ENCODE results near the gene TEX19.

The TEX19 gene

DNA sequence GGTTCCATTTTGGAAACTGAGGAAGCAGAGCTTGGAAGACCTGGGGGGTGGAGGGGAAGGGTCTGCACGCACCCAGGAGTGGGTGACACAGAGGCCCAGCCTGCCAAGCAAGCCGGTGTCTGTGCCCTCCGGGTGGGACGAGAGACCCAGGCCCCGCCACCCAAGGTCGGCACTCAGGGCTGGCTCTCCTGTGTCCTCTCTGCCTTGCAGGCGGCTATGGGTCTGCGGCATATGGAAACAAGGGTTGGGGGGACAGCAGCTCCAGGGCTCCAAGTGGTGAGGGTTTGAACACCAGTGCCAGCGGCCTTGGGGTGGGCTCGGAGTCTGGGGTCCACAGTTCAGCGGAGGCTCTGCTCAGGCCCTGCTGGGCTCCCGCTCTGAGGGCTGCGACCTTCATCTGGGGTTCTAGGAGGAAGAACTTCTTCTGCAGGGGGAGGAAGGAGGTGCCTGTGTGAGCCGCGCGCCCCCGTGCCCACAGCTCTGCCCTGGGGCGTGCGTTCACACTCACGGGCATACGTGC is 37.0 kb upstream of the TEX19 start:
- no peak for DNase-seq (ENCODE audit: low read depth)

DNA sequence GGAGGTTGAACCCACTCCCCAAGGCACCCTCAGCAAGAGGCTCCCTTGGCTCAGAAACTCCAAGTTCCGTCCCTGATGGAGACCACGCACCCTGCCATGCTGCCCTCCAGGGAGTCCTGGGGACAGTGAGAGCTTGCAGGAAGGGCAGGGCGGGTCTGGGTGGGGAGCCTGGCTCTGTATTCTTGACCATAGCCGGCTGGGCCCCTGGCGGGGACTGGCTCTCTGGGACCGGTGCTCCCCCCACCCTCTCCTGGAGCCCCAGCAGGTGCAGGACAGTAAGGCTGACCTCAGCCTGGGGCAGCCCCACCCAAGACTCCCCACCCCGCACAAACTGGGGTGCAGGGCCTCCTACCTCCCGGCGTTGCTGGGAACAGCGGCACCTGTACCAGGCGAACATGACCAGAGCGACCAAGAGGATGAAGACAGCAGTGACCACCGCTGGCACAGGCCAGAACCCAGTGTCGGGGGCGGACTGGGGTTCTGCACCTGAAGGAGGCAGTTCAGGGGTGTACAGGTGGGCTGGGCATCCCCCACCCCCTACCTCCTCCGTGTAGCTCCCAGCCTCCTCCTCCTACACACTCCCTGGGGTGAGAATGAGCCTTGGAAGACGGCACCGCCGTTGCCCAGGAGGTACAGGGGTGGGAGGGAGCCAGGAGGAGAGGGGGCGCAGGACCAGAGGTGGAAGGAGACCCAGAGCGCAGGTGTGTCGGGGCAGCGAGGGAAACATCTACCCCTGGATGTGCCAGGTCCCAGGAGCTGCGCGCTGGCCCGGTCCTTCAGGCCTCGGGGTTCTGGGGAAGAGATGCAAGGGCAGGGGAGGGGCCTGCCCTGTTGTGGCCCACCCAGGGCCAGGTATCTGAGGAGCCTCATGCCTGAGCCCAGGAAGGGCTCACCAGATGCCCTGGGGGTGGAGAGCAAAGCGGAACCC is 36.3 kb upstream of the TEX19 start:
- no peak for DNase-seq (ENCODE audit: low read depth)

DNA sequence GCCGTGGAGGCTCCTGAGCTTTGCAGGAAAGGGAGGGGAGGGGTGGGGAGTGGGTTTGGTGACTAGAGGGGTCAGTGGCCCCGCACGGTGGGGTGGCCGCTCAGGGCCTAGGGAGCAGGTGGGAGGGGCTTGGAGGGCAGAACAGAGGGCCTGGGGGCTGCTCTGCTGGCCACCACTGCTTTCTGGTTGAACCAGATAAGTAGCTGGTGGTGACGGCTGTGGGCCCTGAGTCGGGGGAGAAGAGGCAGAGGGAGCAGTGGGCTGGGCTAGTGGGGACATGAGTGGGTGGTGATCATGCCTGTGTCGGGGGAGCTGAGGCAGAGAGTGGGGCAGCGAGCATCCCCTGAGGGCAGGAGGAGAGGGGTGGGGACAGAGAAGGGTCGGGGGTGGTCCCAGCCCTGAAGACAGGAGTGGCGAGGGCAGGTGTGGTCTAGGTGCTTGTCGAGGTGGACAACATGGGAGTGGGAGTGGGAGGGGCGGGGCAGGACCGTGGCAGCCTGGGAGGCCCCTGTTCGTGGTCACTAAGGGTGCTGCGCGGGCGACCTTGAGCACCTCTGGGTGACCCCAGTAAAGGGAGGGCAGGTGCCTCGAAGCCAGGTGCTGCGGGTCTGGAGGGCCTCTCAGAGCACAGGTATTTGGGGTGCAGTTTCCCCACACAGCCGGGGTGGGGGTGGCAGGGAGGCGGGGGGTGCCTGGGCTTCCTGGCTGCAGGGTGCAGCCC is 35.4 kb upstream of the TEX19 start:
- DNase-seq (ENCODE audit: low read depth): no peak

DNA sequence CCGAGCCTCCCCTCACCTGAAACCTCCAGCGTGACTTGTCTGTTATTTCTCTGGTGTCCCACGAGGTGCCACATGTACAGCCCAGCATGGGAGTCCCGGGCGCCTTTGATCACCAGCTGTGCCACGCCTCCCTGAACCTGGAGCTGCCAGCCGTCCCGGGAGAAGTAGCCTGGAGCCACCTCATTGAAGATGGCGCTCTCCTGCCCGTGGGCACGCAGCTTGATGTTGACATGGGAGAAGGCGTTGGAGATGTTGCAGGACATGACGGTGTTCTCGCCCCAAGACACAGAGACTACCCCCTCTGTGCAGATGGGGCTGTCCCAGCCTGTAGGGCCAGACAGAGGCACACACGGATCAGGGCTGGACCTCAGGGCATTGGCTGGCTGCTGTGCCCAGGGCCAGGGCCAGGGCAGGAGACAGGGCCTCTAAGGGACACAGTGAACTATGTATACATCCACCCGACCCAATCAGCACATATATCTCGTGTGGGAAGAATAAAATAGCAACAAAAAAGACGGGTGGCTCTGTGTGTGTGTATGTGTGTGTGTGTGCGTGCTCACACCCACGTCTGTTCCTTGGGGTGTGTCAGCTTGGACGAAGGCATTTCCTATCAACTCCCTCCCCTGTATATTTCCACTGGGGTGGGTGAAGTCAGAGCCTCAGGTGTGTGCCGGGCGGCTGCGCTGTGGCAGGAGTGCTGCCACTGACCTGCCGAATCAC is 34.3 kb upstream of the TEX19 start:
- no peak for DNase-seq (ENCODE audit: low read depth)

DNA sequence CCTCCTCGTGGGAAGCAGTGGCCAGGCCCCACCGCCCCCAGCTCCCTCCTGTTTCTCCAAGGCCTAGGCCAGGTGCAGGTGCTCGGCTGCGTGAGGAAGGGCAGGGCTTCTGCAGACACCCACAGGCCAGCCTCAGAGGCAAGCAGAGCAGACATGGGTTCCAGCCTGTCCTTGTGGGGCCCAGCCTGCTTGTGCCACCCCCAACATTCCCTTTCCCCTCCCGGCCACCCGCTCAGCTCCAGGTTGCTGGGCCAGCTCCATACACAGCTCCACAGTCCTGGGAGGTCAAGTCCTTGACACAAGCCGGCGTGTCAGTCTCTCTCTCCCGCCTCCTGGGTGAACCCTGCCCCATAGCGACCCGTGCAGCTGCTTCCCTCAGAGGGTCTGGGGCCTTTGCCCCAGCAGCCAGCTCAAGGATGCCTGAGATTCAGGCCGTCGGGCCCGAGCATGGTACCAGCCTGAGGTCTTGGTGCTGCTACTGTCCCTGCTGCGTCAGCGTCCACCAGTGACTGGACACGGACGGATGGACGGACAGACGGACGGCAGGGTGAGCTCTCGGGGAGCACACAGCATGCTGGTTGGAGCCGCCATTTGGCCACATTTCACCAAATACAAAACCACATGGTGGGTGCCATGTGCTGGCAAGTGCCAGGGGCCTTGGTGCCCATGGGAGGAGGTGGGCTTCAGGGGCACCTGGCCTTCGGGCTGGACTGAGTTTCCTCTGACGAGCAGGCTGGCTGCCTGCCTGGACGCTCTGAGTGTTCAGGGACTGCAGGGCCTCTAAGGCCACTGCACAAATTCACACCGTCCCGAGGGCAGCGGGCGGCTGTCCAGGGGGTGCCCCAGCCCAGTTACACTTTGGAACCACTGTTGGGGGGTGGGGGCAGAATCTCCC is 33.5 kb upstream of the TEX19 start:
- no peak for DNase-seq (ENCODE audit: low read depth)

DNA sequence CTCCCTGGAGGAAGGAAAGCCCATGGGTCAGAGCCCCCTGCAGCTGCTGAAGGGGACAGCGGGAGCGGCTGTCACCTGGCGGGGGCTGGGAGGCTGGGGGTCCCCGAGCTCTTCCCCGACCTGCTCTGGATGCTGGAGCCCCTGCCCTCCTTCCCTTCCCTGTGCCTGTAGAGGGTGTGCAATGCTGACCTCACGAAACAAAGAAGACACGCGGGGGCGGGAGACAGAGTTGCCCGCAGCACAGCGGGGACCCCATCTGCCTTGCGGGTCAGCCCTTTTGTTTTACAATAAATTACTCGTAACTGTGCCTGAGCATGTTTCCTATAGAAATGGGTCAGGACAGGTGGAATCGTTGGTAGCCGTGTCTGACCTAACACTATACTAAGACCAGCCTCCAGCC is 31.8 kb upstream of the TEX19 start:
- no peak for DNase-seq (ENCODE audit: low read depth)

DNA sequence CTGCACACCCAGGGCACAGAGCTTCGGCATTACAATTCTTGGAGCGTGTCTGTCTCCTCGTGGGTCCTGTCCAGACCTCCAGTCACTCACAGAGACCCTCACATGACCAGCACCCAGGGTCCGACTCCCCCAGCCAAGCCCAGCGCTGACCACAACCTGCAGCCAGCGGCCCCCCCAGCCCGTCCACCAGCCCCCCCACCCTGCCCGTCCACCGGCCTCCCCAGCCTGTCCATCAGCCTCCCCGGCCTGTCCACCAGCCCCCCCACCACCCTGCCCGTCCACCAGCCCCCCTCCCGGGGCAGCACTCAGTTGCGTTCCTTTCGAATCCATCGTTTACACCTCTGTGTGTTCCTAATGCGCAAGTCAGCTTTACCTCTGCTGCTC is 31.3 kb upstream of the TEX19 start:
- DNase-seq (ENCODE audit: low read depth): no peak

DNA sequence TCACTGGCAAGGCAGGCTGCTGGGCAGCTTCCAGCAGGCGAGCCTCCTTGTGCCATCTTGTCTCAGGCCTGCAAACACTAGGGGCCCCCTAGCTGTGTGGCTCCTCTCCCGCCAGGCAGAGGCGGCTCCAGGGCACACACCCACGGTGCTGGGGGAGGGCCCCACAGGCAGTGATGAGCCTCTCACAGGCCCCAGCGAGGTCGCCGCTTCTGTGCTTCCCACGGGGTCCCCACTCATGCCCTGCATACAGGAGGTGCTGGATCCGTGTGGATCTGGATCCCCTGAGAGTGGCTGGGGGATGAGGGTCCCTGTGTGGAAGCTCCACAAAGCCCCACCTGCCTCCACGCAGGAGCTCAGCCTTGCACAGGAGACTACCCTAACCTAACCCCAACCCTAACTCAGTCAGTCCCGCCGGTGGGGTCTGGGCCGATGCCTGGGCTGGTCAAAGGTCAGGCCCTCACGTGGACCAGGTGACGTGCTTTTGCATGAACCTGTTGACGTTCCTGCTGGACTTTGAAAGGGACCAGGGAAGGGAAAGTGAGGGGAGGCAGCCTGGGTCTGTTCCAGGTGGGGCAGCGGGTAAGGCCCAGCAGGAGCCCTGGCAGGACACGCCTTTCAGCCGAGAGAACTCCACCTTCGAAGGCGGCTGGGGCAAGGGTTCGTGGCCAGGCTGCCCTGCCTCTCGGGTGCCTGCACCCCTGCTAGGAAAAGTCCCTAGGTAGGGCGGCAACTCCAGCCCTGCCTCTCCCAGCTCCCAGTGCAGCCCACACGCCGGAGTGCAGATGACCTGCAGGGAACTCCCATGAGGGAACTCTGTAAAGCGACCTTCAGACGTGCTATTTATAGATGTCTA is 30.7 kb upstream of the TEX19 start:
- no peak for DNase-seq (ENCODE audit: low read depth)

DNA sequence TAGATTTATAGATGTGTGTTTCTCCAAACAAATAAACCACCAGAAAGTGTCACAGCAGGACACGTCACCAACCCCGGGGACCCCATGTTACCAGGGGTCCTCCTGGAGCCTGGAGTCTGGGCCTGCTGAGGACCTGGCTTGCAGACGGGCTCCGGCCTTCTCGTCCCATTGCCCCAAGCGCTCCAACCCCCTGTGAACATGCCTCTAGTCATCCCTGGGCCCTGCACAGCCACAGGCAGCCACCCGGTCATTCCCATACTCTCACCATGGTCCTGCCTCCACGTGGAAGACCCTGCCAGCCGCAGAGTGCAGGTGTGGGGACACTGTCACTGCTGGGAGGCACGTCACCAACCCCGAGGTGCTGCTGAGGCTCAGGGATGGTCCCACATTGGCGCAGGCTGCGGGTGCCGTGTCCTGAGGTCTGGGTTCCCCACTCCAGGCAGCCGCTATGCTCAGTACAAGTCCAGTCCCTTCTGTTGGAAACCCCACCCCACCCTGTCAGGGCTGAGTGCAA is 30.0 kb upstream of the TEX19 start:
- no peak for DNase-seq (ENCODE audit: low read depth)

DNA sequence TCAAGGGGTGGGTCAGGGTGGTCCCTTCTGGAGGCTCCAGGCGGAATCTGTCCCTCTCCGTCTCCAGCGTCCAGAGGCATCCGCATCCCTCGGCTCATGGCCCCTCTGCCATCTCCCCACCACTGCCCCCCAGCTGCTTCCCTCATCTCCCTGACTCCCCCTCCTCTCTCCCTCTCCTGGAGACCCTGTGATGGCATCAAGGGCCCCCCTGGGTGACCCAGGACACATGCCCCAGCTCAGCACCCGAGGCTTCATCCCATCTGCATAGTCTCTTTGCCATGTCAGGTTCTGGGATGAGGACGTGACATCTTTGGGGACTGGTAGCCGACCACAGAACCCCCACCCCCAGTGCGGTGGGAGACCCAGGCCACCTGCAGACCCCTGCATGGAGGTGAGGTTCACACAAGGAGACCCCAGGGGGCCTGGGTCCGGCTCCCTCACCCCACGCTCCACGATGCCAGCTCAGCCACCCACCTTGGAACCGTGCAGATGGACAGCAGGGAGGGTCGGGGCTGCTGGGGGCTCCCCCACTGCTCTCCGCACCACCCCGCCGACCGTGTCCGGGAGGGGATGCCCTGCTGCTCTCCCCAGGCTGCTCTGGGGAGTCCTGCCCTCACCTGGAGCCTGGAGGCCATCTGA is 29.2 kb upstream of the TEX19 start:
- no peak for DNase-seq (ENCODE audit: low read depth)

DNA sequence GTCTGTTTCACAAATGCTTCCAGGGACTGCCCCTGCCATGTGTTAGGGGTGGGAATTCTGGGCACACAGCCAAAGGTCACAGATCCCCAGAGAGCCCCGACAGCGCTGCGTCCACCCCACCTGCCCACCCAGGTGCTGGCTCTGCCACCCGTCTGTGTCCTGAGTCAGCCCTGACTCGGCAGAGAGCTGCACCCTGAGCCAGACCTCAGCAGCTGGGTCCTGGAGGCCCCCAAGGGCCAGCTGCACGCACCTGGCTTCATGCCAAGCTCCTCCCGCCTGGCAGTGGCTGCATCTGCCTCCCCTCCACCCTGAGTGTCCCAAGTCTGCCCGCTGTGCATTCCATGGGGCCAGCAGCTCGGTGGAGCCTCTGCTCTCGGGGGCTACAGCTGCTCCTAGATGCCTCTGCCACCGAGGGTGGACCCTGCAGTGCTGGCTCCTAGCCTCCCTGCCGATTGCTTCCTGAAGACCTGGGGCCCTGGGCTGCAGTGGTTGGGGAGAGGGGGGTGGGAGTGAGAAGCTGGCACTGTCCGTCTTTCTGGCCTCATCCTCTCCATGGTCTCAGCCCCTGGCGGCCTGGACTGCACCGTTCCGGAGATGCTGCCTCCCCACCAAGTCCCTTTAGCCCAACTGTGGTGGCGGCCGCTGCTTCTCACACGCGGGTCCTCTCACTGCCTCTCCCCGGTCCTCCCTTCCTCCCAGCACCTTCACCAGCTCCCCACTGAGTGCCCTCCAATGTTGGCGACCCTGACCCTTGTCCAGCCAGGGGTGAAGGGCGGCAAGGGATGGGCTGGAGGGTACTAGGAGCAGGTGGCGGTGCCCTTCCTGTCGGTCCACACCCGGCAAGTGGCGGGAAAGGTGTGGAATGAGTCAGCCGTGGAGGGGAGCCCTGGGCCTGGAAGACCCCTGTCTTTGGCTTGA is 28.5 kb upstream of the TEX19 start:
- no peak for DNase-seq (ENCODE audit: low read depth)

DNA sequence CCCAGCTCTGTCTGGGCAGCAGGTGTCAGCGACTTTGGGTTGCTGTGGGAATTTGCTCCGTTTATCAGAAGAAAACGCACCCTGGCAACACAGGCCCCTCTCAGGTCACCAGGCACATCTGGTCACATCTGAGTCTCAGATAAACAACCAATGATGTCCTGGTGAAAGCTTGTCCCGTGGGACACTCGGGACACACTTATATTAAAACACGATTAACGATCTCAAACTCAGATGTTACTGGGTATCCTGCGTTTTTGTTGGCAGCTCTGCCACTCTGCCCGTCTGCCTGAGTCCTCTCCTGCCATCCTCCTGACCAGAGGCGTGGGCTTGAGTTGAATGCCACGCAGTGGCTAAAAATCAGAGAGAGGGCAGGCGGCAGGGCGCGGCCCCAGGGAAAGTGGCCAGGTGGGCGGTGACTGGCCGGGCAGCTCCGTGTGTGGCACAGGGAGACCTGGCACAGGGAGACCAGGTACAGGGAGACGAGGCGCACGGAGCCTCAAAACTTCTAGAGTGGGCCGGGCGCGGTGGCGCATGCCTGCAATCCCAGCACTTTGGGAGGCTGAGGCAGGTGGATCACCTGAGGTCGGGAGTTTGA is 27.6 kb upstream of the TEX19 start:
- DNase-seq (ENCODE audit: low read depth): no peak

DNA sequence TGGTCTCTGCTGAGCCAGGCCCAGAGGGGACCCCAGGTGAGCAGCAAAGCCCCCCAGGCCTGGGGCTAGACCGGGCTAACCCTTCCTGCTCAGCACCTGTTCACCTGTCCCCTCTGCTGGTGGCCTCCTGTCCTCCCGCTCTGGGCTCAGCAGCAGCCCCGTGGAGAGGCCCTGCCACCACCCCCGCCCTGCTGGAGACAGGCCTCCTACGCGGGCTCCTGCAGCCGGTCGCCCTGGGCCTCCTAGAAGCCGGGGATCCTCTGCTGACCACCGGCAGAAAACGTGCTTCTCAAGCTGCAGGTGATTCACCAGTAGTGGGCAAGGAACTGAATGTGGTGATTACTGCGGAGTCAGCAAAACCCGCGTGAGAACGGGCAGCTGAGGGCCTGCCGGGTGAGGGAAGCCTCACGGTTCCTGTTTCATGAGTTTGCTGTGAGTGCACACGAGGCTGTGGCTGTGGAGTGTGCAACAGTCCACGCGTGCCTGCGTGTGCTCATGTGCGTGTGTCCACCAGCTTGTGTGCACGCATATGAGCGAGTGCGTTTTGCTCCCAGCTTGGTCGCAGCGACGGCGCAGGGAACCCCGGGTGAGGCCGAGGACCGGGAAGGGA is 26.3 kb upstream of the TEX19 start:
- no peak for DNase-seq (ENCODE audit: low read depth)

DNA sequence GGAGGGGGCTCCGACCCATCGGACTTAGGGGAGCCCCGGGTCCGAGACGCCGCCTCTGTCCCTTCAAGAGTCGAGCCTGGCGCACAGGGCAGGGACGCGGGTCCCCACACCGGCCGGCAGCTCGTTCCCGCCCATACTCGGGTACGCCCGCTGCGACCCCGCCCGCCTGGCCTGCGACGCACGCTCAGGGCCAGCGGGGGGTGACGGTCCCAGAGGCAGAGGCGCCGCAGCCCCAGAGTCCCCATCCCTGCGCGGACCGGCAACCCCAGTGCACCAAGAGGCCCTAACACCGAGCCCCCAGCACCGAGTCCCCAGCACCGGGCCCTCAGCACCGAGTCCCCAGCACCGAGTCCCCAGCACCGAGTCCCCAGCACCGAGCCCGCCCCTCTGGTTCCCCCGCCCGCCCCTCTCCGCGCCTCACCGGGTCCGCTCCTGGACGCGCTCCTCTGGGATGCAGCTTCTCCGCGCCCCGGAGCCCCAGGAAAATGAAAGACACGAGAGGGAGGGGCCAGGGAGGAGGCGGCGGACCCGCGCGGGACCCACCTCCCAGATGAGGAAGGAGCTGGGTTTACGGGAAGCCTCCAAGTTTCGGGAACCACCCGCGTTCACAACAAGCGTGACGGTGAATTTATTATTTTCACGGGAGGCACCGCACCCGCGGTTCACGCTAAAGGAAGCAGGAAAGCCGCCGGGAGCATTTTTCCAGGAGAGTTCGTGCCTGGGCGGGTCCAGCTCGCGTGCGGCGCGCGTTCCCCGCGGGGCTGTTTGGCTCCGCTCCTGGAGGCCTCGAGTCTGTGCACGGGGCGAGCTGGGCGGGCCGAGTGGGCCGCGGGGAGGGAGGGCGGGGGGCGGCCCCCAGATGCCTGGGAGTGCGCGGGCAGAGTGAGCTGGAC is 25.5 kb upstream of the TEX19 start, which contains the start of gene SECTM1:
Gene SECTM1, minus strand, starts transcription at position 488 of the 893 bp plus-strand sequence. CDS start 6,526 bp downstream, outside the sequence.
- no peak for DNase-seq (ENCODE audit: low read depth)

DNA sequence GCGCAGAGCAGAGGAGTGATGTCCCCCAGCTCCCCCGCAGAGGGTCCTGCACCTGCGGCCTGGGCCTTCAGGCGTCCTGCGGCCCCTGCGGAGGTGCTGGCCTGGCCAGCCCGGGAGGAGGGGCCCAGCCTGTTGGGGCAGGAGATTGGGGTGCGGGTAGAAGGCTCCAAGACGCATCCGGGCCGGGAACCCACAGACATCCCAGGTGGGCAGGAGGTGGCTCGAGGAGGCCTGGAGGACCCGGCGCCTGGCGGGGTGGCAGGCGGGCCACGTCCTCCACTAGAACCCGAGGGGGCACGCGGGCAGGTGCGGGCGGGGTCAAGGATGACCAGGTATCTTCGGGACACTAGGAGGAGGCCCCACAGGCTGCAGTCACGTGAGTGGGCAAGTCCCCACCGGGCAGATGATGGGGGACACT is 24.8 kb upstream of the TEX19 start:
- no peak for DNase-seq (ENCODE audit: low read depth)

DNA sequence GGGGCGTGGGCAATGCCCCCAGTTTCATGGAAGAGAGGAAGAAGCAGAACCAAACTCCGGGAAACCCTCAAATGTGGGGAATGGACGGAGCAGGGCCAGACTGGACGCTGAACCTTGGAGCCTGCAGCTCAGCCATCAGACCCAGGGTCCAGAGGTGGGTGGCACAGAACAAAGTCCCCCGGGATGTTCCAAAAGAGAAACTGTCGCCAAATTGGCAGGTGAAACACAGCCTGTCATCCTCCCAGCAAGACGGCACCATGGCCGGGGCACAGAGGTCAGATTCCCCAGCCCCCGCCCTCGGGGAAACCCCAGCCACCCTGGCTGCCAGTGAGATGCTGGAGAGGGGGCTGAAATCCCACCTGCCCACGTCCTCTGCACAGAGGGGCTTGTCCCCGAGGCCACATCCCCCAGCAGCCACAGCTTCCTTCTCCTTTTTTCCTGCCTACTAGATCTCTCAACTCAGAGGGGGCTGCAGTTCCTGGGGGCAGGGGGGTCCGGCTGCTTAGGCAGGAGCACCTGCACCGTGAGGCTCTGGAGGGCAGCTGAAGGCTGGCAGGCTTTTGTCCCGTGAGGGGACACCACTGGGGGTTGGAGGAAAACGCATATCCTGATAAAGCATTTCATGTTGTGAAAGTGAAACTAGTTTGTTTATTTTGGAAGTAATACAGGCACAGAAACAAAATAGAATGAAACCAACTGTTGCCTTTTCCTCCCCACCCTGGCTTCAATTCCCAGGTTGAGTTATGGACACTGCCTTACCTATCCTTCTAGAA is 24.2 kb upstream of the TEX19 start:
- no peak for DNase-seq (ENCODE audit: low read depth)
